AML-193 (cell line): ENCODE data around the gene SRMS.

Experiments used
- DNase-seq, 2 experiments: peaks; one replicate each; lab custom pipeline; 2025; lab: John Stamatoyannopoulos, UW

SRMS gene, protein sequence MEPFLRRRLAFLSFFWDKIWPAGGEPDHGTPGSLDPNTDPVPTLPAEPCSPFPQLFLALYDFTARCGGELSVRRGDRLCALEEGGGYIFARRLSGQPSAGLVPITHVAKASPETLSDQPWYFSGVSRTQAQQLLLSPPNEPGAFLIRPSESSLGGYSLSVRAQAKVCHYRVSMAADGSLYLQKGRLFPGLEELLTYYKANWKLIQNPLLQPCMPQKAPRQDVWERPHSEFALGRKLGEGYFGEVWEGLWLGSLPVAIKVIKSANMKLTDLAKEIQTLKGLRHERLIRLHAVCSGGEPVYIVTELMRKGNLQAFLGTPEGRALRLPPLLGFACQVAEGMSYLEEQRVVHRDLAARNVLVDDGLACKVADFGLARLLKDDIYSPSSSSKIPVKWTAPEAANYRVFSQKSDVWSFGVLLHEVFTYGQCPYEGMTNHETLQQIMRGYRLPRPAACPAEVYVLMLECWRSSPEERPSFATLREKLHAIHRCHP

DNA sequence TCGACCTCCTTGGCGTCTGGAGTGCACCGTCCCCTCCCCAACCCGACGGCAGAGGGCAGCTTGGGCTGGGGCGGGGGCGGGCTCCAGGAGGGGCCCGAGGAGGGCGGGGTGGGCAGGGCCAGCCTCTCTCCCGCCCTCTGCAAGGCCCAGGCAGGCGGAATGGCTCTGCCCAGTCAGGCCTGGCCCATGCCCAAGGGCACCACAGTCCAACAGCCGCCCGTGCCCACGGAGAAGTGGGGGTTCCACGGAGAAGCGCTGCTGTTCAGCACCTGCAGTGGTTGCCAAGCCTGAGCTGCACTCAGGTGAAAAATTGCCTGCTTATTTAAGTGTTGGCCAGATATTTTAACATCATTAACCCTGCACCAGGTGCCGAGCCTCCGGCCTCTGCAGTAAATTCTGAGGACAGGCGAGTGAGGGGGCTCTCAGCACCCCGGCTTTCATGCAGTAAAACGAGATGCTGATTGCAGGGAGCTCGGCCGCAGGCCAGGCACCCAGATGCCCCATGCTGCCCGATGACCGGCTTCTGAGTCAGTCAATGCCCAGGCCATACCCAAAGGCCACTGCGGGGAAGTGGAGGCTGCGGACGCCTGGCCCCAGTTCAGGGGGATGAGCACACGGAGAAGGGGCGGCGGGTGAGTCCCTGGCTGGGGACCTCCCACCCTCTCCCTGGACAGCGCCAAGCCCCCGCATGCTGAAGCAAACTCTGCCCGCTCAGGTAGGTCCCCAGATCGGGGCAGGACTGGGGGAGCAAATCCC is at the start of gene SRMS:
SRMS (minus strand) TSS at position 25 of the 756 bp plus-strand sequence. CDS start 286 bp downstream, outside the sequence.
- DNase-seq = no peak

DNA sequence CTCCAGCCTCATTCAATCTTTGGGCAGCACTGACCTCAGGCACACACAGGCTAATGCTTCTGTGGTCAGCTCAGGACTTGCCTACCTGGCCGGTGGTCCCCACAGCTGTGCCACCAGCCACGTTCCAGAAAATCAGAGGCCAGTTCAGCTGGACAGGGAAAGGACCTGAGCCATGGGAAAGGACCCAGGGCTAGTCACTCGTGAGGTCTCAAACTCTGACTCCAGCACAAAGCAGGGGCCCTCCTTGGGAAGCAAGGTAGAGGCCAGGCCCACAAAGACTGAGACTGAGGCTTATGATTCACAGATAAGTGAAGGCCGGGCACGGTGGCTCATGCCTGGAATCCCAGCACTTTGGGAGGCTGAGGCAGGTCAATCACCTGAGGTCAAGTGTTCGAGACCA is 48.9 kb upstream of the SRMS start:
- DNase-seq = no peak

DNA sequence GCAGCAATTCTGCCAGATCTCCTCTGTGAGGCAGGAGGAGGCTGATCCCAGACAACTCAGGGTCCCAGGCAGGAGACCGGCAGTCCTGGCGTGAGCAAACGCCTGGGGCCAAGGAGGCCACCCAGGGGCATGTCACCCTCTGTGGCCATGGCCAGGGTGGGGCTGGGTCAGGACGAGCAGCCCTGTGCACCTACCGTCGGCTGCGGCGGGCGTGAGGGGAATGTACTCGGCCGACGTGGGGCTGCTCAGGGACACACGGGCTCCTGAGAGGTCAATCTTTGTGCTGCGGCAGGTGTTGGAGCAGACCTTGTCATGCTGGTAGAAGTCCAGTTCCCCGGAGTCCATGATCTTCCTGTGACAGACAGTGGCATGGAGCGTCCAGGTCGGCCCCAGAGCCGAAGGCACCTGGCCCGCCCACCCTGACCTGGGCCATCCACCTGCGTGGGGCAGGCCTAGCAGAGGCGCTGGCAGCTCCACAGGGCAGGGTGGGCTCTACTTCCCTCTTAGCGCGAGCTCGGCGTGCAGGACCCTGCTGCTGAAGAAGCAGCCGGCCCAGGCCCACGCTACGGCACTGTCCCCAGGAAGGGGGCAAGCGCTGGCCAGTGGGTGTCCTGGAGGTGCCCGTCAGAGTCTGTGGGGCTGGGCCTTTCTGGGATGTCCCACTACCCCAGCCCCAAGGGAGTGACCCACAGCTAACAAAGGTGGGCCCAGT is 48.0 kb upstream of the SRMS start:
- no peak for DNase-seq

DNA sequence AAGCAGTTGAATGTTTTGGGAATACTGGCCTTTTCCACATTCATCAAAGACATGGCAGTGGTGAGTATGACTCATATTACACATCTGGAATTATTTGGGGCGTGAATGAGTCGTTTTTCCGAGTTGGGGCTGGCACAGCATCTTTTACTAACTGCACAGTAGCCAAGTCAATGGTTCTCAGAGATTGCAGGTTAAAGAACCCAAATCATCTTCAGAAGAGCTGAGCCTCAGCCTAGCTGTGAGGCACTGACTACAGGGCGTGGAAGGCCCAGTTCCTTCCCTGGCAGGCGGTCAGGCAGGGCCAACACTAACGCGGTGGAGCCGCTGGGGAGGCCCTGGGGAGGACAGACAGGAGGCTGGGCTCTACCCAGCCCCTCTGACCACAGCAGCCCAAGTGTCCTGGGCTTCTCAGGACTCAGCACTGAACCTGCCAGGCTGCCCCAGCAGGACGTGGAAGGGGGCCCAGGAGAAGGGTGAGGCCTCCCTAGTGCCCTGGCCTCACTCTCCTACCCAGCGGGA is 46.6 kb upstream of the SRMS start:
- DNase-seq = no peak

DNA sequence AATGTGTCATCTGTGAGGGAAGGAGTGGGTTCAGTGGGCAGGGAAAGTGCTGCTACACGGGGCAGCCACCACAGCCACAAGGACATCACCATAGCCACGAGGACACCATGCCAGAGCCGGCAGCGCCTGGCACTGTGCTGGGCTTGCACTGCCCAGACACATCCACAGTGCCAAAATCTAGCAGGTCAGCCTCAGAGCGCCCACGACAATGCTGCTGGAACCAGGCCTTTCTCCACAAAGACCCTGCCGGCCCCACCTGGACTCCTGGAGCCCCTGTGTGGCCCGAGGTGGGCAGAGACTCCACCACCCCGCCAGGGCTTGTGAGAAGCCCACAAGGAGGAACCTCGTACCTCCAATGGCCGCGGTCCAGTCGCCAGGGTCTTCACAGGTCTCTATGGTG is 45.1 kb upstream of the SRMS start:
- DNase-seq = no peak

DNA sequence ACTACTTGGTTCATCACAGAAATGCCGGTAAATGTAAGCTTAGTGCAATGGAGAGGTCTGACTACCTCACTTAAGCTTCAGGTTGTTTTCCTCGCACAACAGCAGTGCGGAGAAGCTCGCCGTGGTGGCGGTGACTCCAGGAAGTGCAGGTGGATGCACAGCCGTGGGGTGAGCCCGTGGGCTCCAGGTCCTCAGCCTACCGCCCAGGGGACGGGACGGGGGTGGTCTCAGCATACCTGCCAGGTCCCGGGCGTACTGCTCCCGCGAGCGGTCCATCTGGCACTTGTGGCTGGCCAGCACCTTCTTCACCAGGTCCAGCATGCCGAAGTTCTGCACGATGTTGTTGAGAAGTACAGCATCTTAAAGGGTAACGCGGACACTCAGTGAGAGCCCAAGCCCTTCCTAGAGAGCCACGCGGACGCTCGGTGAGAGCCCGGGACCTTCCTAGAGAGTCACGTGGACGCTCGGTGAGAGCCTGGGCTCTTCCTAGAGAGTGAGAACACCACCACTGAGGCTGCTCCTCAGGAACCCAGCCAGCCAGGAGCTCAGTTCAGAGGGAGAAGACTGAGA is 44.3 kb upstream of the SRMS start:
- DNase-seq = no peak

DNA sequence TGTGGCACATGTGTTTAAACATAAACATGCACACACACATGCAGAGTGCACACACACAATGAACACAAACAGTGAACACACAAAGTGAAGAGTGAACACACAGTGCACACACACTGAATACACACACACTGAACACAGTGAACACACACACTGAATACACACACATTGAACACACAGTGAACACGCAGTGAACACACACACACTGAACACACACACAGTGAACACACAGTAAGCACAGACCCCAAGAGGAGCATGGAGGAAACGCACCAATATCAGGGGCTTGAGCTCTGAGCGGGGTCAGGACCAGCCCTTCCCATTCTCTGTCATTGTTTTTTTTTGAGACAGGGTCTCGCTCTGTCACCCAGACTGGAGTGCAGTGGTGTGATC is 43.6 kb upstream of the SRMS start:
- no peak for DNase-seq

DNA sequence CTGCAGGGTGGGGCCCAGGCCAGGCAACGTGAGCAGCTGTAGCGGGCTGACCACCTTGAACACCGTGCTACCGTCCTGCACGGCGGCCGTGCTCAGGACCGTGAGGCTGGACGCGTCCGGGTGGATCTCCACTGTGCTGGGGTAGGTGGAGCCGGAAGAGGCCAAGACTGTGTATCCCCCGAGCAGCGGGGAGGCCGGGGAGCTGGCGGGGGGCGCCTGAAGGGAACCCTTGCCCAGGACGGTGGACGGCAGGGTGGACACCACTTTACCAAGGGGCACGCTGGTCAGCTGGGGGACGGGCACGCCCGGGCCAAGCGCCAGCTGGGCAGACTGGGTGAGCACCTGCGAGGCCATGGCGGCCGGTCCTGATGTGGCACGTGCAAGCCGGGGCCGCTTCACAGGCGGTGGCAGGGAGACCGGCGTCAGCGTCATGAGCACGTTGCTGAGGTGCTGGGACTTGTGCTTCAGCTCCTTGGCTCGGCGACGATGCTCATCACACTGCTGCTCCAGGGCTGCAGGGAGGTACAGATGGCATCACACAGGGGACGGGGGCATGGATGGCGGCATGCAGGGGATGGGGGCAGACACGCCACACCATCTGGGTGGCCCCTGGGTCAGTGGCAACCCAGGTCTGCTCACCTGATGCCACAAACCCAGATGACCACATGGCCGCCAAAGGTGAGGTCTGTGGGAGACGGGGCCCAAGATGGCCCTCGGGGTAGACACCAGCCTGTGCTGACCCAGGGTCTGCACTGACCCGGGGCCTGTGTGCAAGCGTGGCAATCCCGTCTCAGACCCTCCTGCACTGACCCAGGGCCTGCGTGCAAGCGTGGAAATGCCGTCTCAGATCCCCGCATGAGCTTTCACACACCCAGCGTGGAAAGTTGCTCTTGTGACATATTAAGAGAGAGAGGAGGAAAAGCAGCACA is 42.9 kb upstream of the SRMS start:
- no peak for DNase-seq

DNA sequence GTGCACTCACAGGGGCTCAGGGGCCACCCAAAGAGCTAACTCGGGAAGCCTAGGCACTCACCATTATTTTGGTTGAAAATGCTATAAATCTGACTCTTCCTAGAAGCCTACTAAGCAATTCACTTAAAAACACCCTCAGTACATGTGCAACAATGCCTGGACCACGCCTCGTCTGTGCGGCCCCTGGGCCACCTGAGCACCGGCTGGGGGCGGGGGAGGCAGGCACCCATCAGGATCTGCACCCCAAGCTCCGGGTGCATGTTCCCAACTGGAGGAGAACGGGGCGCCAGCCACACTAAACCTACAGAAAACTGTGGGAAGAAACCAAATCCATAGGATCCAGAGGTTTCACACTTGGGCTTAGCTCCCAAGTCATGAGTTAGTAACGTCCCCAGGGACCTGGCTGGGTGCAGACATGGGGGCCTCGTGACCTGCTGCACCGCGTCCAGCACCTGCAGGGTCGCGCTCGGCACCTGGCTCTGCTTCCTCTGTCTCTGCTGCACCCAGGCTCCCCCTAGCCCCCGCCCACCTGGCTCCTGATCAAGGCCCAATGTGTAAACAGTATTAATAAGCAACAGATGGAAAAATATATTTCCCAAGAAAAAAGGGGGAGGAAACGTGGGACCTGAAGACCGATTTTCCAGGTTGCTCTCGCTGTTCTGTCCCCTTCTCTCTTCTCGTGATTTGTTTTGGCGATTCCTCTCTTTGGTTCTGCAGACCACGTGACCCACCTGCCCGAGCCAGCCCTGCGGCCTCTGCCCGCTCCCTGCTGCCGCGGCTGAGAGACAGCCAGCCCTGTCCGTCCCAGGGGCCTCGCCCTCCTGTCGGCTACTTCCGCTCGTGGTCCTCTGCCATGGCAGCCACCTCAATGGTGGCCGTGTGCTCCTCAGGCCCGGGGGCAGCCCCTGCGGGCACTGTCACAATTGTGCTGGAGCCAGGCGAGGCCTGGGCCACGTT is 42.0 kb upstream of the SRMS start:
- no peak for DNase-seq

DNA sequence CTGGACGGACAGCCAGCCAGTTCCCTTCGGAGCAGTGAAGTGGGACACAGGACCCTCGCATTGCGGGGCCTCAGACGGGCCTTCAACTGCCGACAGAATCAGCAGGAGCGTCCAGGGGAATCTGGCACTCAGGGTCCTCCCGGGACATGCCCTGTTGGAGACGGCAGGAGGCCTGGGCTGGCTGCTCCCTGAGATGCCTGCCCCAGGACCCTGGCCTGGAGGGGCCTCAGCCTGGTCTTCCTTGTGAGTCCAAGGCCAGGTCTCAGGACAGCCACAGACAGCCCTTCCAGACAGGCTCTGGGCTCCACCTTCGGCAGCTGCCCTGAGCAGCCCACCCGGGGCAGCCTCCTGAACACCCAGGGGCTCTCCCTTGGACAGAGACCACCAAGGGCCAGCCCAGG is 41.1 kb upstream of the SRMS start:
- DNase-seq = no peak

DNA sequence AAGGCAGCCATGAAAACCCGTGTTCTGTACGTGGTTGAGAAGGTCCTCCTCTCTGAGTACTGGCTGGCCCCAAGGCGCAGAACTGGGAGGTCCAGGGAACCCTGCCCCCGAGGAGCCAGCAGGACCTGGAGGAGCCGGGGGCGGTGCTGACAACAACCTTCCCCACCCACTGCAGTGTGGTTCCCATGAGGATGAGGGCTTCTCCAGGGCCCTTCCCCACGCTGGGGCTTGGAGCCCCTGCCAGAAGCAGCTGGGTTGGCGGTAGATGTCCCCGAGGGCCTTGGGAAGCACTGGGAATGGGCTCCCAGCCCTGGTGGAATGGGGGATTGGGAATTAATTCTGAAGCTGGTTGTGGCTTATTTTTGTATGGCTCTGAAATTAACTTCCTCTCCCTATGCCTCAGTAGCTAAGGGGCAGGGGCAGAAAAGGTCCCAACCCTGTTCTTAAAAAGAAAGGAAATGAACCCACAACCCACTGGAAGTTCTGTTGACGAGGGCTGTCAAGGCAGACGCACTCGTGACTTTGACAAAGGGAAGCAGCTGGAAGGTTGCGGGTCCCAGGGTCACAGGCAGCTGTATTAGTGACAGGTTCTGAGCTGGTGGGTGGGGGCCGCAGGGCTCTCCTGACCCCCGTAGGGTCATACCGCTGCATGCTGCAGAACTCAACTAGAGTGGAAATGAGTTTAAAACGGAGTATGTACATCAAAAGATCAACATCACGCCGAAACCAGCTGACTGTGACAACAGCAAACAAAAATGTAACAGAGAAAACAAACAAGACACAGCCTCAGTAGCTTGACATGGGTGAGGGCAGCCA is 40.4 kb upstream of the SRMS start:
- DNase-seq = no peak

DNA sequence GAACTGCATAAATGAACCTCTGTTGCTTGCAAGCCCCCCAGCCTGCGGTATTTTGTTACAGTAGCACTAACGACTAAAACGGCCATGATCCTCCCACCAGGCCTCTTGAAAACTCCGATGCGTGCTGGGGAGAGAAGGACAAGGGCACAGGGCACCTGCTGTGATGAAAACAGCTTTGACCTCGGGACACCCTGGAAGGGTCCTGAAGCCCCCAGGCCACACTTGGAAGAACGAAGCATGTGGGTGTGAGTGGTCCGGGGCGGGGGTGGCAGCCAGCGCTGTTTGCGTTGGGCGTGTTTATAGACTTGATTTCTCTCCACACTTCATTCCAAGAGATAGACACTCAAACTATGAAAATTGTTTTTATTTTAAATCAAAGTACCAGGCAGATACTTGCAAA is 39.7 kb upstream of the SRMS start:
- no peak for DNase-seq

DNA sequence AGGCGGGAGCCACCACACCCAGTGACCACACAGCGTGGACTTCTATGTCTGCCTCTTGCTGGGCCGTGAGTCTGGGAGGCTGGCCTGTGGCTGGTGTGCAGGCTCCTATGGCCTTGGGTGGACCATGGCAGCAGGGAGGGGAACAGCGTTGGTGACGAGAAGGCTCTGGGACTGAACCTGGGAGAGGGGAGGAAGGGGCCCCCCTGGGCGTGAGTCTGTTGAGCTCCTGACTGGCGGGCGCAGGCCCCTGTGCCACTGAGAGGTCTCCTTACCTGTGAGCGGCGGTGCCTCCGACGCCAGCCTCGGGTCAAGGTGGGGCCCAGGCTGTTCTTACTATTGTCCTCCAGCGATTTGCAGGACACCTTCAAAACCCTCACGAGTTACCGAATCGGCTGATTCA is 39.2 kb upstream of the SRMS start:
- DNase-seq = no peak

DNA sequence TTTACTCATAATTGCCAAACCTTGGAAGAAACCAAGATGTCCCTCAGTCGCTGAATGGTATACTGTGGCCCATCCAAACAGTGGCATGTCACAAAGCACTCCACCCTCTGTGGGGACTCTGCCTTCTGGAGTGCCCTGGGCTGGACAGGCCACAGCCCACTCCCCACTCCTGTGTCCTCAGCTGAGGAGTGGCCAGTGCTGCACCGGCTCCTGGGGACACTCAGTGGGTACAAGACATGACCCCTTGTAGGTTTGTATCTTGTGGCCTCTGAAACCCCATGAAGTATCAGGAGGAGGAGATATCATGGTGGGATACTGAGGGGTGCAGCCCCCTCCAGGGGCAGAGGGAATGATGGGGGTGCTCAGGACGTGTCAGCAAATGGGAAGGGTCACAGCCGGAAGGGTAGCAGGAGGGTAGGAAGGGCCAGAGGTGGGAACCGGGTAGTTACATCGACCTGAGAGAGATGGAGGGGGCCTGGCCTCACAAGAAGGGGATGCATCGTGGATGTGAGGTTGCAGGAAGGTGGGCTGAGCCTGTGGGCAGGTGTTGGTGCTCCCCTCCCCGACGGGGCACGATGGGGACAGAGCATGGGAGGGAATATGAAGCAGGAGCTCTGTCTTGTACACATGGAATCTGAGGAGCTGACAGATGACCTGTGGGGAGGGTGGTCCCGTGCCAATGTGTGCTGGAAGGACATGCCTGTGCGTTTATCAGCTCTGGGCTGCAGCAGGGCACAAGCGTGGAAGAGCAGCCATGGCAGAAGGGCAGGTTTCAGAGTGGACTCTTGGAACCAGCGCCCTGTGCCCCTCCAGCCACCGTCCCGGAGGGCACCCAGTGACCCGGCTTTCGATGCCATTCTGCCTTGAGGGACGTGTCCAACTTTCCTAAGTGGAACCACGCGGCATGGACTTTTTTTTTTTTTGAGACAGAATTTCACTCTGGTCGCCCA is 38.3 kb upstream of the SRMS start:
- no peak for DNase-seq

DNA sequence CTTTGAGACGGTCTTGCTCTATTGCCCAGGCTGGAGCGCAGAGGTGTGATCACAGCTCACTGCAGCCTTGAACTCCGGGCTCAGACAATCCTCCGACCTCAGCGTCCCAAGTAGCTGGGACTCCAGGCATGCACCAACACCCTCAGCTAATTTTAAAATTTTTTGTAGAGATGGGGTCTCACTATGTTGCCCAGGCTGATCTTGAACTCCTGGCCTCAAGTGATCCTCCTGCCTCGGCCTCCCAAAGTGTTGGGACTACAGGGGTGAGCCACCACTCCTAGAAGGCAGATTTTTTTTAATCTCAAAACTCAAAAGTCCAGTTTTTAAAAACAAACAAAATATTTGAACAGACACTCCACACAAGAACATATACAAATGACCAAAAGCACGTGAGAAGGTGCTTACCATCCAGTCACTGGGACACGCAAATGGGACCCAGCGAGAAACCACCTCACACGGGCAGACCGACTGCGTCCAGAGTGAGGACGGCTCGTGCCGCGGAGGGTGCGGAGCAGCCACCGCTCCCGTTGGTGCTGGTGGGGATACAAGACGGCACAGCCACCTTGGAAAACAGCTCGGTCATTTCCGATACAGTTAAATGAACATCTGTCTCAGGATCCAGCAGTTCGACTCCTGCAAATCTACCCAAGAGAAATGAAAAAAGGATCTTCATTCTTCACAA is 35.0 kb upstream of the SRMS start:
- no peak for DNase-seq

DNA sequence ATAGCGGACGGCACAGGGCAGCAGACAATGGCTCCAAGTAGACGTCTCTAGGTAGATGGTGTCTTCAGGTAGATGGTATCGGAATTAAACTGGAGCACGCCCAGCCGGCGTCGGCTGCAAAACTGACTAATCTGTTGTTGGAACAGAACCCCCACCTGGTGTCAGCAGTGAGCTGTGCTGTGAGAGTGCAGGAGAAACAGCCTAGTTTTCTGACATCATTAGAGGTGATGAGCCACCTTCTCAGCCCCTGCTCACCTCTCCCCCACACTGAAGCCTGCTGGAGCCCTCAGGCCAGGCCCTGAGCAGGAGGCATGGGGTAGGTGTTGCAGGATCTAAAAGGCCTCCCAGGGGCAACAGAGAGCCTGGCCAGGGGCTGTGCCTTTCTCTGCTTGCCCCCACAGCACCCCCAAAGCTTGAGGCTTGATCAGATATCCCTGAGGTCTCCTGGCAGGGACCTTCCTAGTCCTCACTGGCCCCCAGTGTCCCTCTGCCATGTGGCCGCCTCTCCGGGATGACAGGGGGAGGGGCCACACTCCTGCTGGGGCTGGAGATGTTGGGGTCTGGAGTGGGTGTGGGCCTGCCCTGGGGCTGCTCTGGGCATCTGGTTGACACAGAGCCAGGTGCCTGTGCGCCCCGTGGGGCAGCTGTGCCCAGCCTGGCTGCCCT is 33.4 kb upstream of the SRMS start:
- DNase-seq = no peak
